Measurements from ENCODE around the gene OXSR1. TPM values are rescaled to one million over a fixed set of nuclear protein-coding genes. Genes with fewer than 3 reads are reported as not detected.
"Not testable (repeated sequence)": the region's sequence is repeated elsewhere in the genome, so short reads cannot be mapped to it uniquely, and the experiment has no call there.

Gene OXSR1
- total and polyA plus RNA-seq, 10 donors, result 9.3 to 45.0 (median 30.5) TPM

GRCh38 chr3:38133557-38134405, 31.6 kb upstream of the OXSR1 start:
- 90 to 96% (median 93%) methylated on average over 10 of the region's 10 CpGs for WGBS, 5 donors
- Histone ChIP-seq H3K27ac (no peak overlapping the region), H3K9me3 (no peaks in the 10 kb centered on the region), H3K27me3 (replicated peaks in 1 of 7) (no peaks in the 10 kb centered on the region), H3K4me1 (peaks cover 21 to 86% (median 47%) of the 10 kb centered on the region in 6 donors), H3K36me3 (peaks cover 3 to 65% (median 57%) of the 10 kb centered on the region in 6 donors), H3K4me3 (no peak overlapping the region)
- TF ChIP-seq POLR2A (IDR thresholded peaks at IDR 0.05) (no peak), POLR2AphosphoS5 (IDR thresholded peaks at IDR 0.05) (no peak), CTCF (IDR thresholded peaks at IDR 0.05 in 8 of 11, conservative IDR thresholded peaks at IDR 0.05 in 3 of 11) (no peak)
- no peak for DNase-seq
- intact Hi-C loops (cut with DNase I; ENCODE audit: low total_unique reads), result no loop called here

DNA sequence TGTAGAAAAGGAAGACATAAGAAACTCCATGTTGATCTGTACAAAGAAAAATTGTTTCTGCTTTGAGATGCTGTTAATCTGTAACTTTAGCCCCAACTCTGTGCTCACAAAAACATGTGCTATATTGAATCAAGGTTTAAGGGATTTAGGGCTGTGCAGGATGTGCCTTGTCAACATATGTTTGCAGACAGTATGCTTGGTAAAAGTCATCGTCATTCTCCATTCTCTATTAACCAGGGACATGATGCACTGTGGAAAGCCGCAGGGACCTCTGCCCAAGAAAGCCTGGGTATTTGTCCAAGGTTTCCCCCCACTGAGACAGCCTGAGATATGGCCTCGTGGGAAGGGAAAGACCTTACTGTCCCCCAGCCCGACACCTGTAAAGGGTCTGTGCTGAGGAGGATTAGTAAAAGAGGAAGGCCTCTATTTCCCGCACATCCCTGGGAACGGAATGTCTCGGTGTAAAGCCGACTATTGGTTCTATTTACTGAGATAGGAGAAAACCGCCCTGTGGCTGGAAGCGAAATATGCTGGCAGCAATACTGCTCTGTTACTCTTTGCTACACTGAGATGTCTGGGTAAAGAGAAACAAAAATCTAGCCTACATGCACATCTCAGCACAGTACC, 30.7 kb upstream of the OXSR1 start:
- WGBS, 5 donors, result 91 to 94% (median 93%) methylated on average over 10 of the region's 10 CpGs
- intact Hi-C loops (cut with DNase I; ENCODE audit: low total_unique reads), result not testable (repeated sequence)

GRCh38 chr3:38135621-38136277, 29.6 kb upstream of the OXSR1 start:
- Histone ChIP-seq H3K4me1 (peaks cover 30 to 88% (median 60%) of the 10 kb centered on the region in 6 donors), H3K4me3 (peak overlapping the region; percentile 82 to 99 (median 96)), H3K36me3 (peaks cover 3 to 55% (median 43%) of the 10 kb centered on the region in 6 donors), H3K27ac (peak overlapping the region; percentile 75 to 97 (median 96))
- H3K27me3 ChIP-seq (replicated peaks in 1 of 7); H3K9me3 ChIP-seq; intact Hi-C loops (cut with DNase I; ENCODE audit: low total_unique reads); DNase-seq: not testable (repeated sequence)
- WGBS, 5 donors, result 31 to 40% (median 35%) methylated on average over 10 of the region's 10 CpGs

More for the DNA sequence above, 30.7 kb upstream of the OXSR1 start:
- not testable (repeated sequence) for H3K9me3 ChIP-seq; H3K27me3 ChIP-seq (replicated peaks in 1 of 7); DNase-seq
- Histone ChIP-seq H3K4me3 (peak overlapping the region in 1 of 8 donors; percentile 91), H3K4me1 (peaks cover 23 to 87% (median 52%) of the 10 kb centered on the region in 6 donors), H3K36me3 (peaks cover 3 to 57% (median 48%) of the 10 kb centered on the region in 6 donors), H3K27ac (peak overlapping the region in 2 of 8 donors; percentile 93 to 95)

- Histone ChIP-seq H3K36me3 (peaks cover 3 to 55% (median 45%) of the 10 kb centered on the region in 6 donors), H3K27me3 (replicated peaks in 1 of 7) (no peaks in the 10 kb centered on the region), H3K4me1 (peaks cover 30 to 88% (median 63%) of the 10 kb centered on the region in 6 donors), H3K27ac (peak overlapping the region; percentile 75 to 97 (median 96)), H3K9me3 (no peaks in the 10 kb centered on the region), H3K4me3 (peak overlapping the region; percentile 82 to 99 (median 96))
- no peak for DNase-seq
- intact Hi-C loops (cut with DNase I; ENCODE audit: low total_unique reads), result no loop called here
- 0 to 1% (median 0%) methylated on average over 11 to 20 of the region's 20 CpGs for WGBS, 5 donors
- no peak for TF ChIP-seq CTCF (IDR thresholded peaks at IDR 0.05 in 8 of 11, conservative IDR thresholded peaks at IDR 0.05 in 3 of 11)
- no peak for TF ChIP-seq POLR2A (IDR thresholded peaks at IDR 0.05)
- TF ChIP-seq POLR2AphosphoS5 (IDR thresholded peaks at IDR 0.05), result no peak
These were observed 29.0 kb upstream of the OXSR1 start for GRCh38 chr3:38136393-38136776.

All from spleen (tissue), 11 donors.